Measurements from ENCODE around the gene KRTAP19-4. TPM values are rescaled to one million over a fixed set of nuclear protein-coding genes. Genes with fewer than 3 reads are reported as not detected.

KRTAP19-4 gene
- polyA plus RNA-seq, 1 donor from 2014 or later = not detected

- Histone ChIP-seq H3K27me3 (ENCODE audit: insufficient read depth, low read depth, low read length) (no peaks in the 10 kb centered on the region), H3K9me2 (ENCODE audit: insufficient read depth, low read length) (no peaks in the 10 kb centered on the region), H3K79me2 (replicated peaks; ENCODE audit: insufficient read depth, low read length) (no peaks in the 10 kb centered on the region), H3K36me3 (ENCODE audit: insufficient read depth, low read length) (no peaks in the 10 kb centered on the region), H3K4me2 (ENCODE audit: low read length) (no peak overlapping the region), H3K4me3 (ENCODE audit: low read length) (no peak overlapping the region), H3F3A (ENCODE audit: insufficient read depth, low read length, poor library complexity, severe bottlenecking) (no peaks in the 10 kb centered on the region), H3K9ac (ENCODE audit: low read length) (no peak overlapping the region), H3K9me3 (ENCODE audit: low read length) (no peaks in the 10 kb centered on the region), H4K20me1 (ENCODE audit: insufficient read depth) (no peaks in the 10 kb centered on the region), H2AFZ (ENCODE audit: low read depth, low read length) (no peak overlapping the region), H3K27ac (ENCODE audit: low read length) (no peak overlapping the region)
- TF ChIP-seq TAF1 (IDR thresholded peaks at IDR 0.05; ENCODE audit: low read depth) = no peak
- no peak for TF ChIP-seq CTCF (IDR thresholded peaks at IDR 0.05; ENCODE audit: poor library complexity, severe bottlenecking)
- no peak for TF ChIP-seq POLR2AphosphoS5 (IDR thresholded peaks at IDR 0.05)
- no peak for TF ChIP-seq EP300 (conservative IDR thresholded peaks at IDR 0.05; ENCODE audit: poor library complexity, severe bottlenecking)
- TF ChIP-seq SMC3 (conservative IDR thresholded peaks at IDR 0.05; ENCODE audit: poor library complexity) = no peak
- no peak for TF ChIP-seq REST (IDR thresholded peaks at IDR 0.05; ENCODE audit: borderline replicate concordance)
- no peak for TF ChIP-seq MXI1 (conservative IDR thresholded peaks at IDR 0.05; ENCODE audit: poor library complexity, severe bottlenecking)
- TF ChIP-seq RAD21 (conservative IDR thresholded peaks at IDR 0.05) = no peak
- no peak for TF ChIP-seq EZH2 (IDR thresholded peaks at IDR 0.05; ENCODE audit: borderline replicate concordance, insufficient read depth, low read length, poor library complexity, severe bottlenecking)
These were observed 48.5 kb downstream of the KRTAP19-4 start for GRCh38 chr21:30448514-30448913.

GRCh38 chr21:30447056-30447455, 49.9 kb downstream of the KRTAP19-4 start:
- Histone ChIP-seq H3K4me3 (ENCODE audit: low read length) (no peak overlapping the region), H3K4me2 (ENCODE audit: low read length) (no peak overlapping the region), H3K79me2 (replicated peaks; ENCODE audit: insufficient read depth, low read length) (no peaks in the 10 kb centered on the region), H3K9me2 (ENCODE audit: insufficient read depth, low read length) (no peaks in the 10 kb centered on the region), H4K20me1 (ENCODE audit: insufficient read depth) (no peaks in the 10 kb centered on the region), H2AFZ (ENCODE audit: low read depth, low read length) (no peak overlapping the region), H3K36me3 (ENCODE audit: insufficient read depth, low read length) (no peaks in the 10 kb centered on the region), H3K9ac (ENCODE audit: low read length) (no peak overlapping the region), H3F3A (ENCODE audit: insufficient read depth, low read length, poor library complexity, severe bottlenecking) (no peaks in the 10 kb centered on the region), H3K27me3 (ENCODE audit: insufficient read depth, low read depth, low read length) (no peaks in the 10 kb centered on the region), H3K27ac (ENCODE audit: low read length) (no peak overlapping the region), H3K9me3 (ENCODE audit: low read length) (no peaks in the 10 kb centered on the region)
- TF ChIP-seq RAD21 (conservative IDR thresholded peaks at IDR 0.05) (no peak), SMC3 (conservative IDR thresholded peaks at IDR 0.05; ENCODE audit: poor library complexity) (no peak), TAF1 (IDR thresholded peaks at IDR 0.05; ENCODE audit: low read depth) (no peak), REST (IDR thresholded peaks at IDR 0.05; ENCODE audit: borderline replicate concordance) (no peak), POLR2AphosphoS5 (IDR thresholded peaks at IDR 0.05) (no peak), EZH2 (IDR thresholded peaks at IDR 0.05; ENCODE audit: borderline replicate concordance, insufficient read depth, low read length, poor library complexity, severe bottlenecking) (no peak)

Small RNA genes within 50 kb of the gene (small RNA-seq; reads per million reads assigned to genes)
- gene AP000567.1 = 0 reads per million in 3 experiments
- gene KRTAP19-10P = 0 reads per million in 3 experiments
- 0 reads per million in 3 experiments for gene KRTAP19-11P
- gene KRTAP19-9P = 0 reads per million in 3 experiments

Other genes with a start within 250 kb of the KRTAP19-4 start
- not detected in 2 replicates for gene KRTAP24-1, start 214.2 kb downstream of the KRTAP19-4 start, polyA plus RNA-seq
- gene KRTAP25-1, start 207.7 kb downstream of the KRTAP19-4 start, polyA plus RNA-seq = not detected in 2 replicates
- not detected in 2 replicates for gene KRTAP26-1, start 176.8 kb downstream of the KRTAP19-4 start, polyA plus RNA-seq
- gene KRTAP27-1, start 159.5 kb downstream of the KRTAP19-4 start, polyA plus RNA-seq = not detected in 2 replicates
- gene KRTAP23-1, start 148.6 kb downstream of the KRTAP19-4 start, polyA plus RNA-seq = not detected in 2 replicates
- not detected in 2 replicates for gene KRTAP13-2, start 124.9 kb downstream of the KRTAP19-4 start, polyA plus RNA-seq
- not detected in 2 replicates for gene KRTAP13-1, start 101.1 kb downstream of the KRTAP19-4 start, polyA plus RNA-seq
- not detected in 2 replicates for gene KRTAP13-3, start 71.2 kb downstream of the KRTAP19-4 start, polyA plus RNA-seq
- not detected in 2 replicates for gene KRTAP13-4, start 66.9 kb downstream of the KRTAP19-4 start, polyA plus RNA-seq
- not detected in 2 replicates for gene KRTAP15-1, start 56.9 kb downstream of the KRTAP19-4 start, polyA plus RNA-seq
- not detected in 2 replicates for gene KRTAP19-1, start 16.8 kb downstream of the KRTAP19-4 start, polyA plus RNA-seq
- gene KRTAP19-2, start 9.7 kb downstream of the KRTAP19-4 start, polyA plus RNA-seq = not detected in 2 replicates
- not detected in 2 replicates for gene KRTAP19-3, start 5.2 kb downstream of the KRTAP19-4 start, polyA plus RNA-seq
- gene KRTAP19-5, start 5.0 kb upstream of the KRTAP19-4 start, polyA plus RNA-seq = not detected in 2 replicates
- not detected in 2 replicates for gene KRTAP19-6, start 44.7 kb upstream of the KRTAP19-4 start, polyA plus RNA-seq
- not detected in 2 replicates for gene KRTAP19-7, start 64.1 kb upstream of the KRTAP19-4 start, polyA plus RNA-seq
- gene KRTAP22-2, start 93.2 kb upstream of the KRTAP19-4 start, polyA plus RNA-seq = not detected in 2 replicates
- gene KRTAP6-3, start 95.3 kb upstream of the KRTAP19-4 start, polyA plus RNA-seq = not detected in 2 replicates
- gene KRTAP6-2, start 101.7 kb upstream of the KRTAP19-4 start, polyA plus RNA-seq = not detected in 2 replicates
- not detected in 2 replicates for gene KRTAP22-1, start 103.9 kb upstream of the KRTAP19-4 start, polyA plus RNA-seq
- not detected in 2 replicates for gene KRTAP6-1, start 116.8 kb upstream of the KRTAP19-4 start, polyA plus RNA-seq
- gene KRTAP20-1, start 119.3 kb upstream of the KRTAP19-4 start, polyA plus RNA-seq = not detected in 2 replicates
- gene KRTAP20-4, start 123.5 kb upstream of the KRTAP19-4 start, polyA plus RNA-seq = not detected in 2 replicates
- not detected in 2 replicates for gene KRTAP20-2, start 138.0 kb upstream of the KRTAP19-4 start, polyA plus RNA-seq
- gene KRTAP20-3, start 145.7 kb upstream of the KRTAP19-4 start, polyA plus RNA-seq = not detected in 2 replicates
- gene KRTAP21-3, start 221.6 kb upstream of the KRTAP19-4 start, polyA plus RNA-seq = not detected in 2 replicates